ENCODE measurements around the gene NR2F1. TPM values are rescaled to one million over a fixed set of nuclear protein-coding genes. Genes with fewer than 3 reads are reported as not detected.

The NR2F1 gene
- total and polyA plus RNA-seq, 4 donors, result 0.72 to 27.0 (median 10.0) TPM; not detected in 1

- H3K9me3 ChIP-seq (ENCODE audit: control insufficient read depth, low read length), result peaks cover 2% of the 10 kb centered on the region
- H3K4me3 ChIP-seq (ENCODE audit: low read length in 2 of 2), result no peak overlapping the region
Measured at GRCh38 chr5:93601071-93601801, 18.2 kb downstream of the NR2F1 start.

GRCh38 chr5:93601802-93602155, 18.8 kb downstream of the NR2F1 start:
- DNase-seq, result no peak
- intact Hi-C loops (cut with DNase I), result loop anchor here (10.0 kb wide), 2 partner anchors 293 to 313 kb away; no protein-coding TSS in a partner anchor
- no peak for ATAC-seq (ENCODE audit: low FRiP score)
- H3K27me3 ChIP-seq (ENCODE audit: control insufficient read depth in 1 of 2, insufficient read depth in 2 of 2, low read length in 1 of 2), result peaks cover 0 to 5% of the 10 kb centered on the region in 2 donors
- H3K4me1 ChIP-seq (ENCODE audit: control insufficient read depth in 1 of 2, insufficient read depth in 2 of 2, low read length in 2 of 2), result no peaks in the 10 kb centered on the region
- 53 to 62% methylated on average over 9 of the region's 9 CpGs for WGBS, 2 donors
- no peak overlapping the region for H3K4me3 ChIP-seq (ENCODE audit: low read length in 2 of 2)
- H3K27ac ChIP-seq (ENCODE audit: low read depth in 1 of 2, low read length in 2 of 2), result no peak overlapping the region
- H3K9me3 ChIP-seq (ENCODE audit: control insufficient read depth, low read length), result peaks cover 2% of the 10 kb centered on the region
- no peaks in the 10 kb centered on the region for H3K36me3 ChIP-seq (ENCODE audit: control insufficient read depth in 1 of 2, insufficient read depth in 2 of 2, low read length in 1 of 2)

More at GRCh38 chr5:93601071-93601801, 18.2 kb downstream of the NR2F1 start:
- ATAC-seq (ENCODE audit: low FRiP score), result no peak
- Histone ChIP-seq H3K4me1 (ENCODE audit: control insufficient read depth in 1 of 2, insufficient read depth in 2 of 2, low read length in 2 of 2) (no peaks in the 10 kb centered on the region), H3K36me3 (ENCODE audit: control insufficient read depth in 1 of 2, insufficient read depth in 2 of 2, low read length in 1 of 2) (no peaks in the 10 kb centered on the region), H3K27ac (ENCODE audit: low read depth in 1 of 2, low read length in 2 of 2) (no peak overlapping the region), H3K27me3 (ENCODE audit: control insufficient read depth in 1 of 2, insufficient read depth in 2 of 2, low read length in 1 of 2) (peaks cover 0 to 5% of the 10 kb centered on the region in 2 donors)
- no peak for DNase-seq
- 57 to 64% methylated on average over 3 of the region's 3 CpGs for WGBS, 2 donors
- intact Hi-C loops (cut with DNase I), result loop anchor here (10.0 kb wide), 2 partner anchors 294 to 314 kb away; no protein-coding TSS in a partner anchor

GRCh38 chr5:93602241-93603077, 19.4 kb downstream of the NR2F1 start:
- Histone ChIP-seq H3K36me3 (ENCODE audit: control insufficient read depth in 1 of 2, insufficient read depth in 2 of 2, low read length in 1 of 2) (no peaks in the 10 kb centered on the region), H3K27ac (ENCODE audit: low read depth in 1 of 2, low read length in 2 of 2) (no peak overlapping the region), H3K27me3 (ENCODE audit: control insufficient read depth in 1 of 2, insufficient read depth in 2 of 2, low read length in 1 of 2) (peaks cover 0 to 5% of the 10 kb centered on the region in 2 donors), H3K4me1 (ENCODE audit: control insufficient read depth in 1 of 2, insufficient read depth in 2 of 2, low read length in 2 of 2) (no peaks in the 10 kb centered on the region), H3K4me3 (ENCODE audit: low read length in 2 of 2) (no peak overlapping the region), H3K9me3 (ENCODE audit: control insufficient read depth, low read length) (peaks cover 2% of the 10 kb centered on the region)
- WGBS, 2 donors, result 47 to 50% methylated on average over 39 of the region's 39 CpGs
- DNase-seq (no peak), ATAC-seq (ENCODE audit: low FRiP score) (no peak)
- intact Hi-C loops (cut with DNase I), result loop anchor here (10.0 kb wide), 2 partner anchors 292 to 312 kb away; no protein-coding TSS in a partner anchor

GRCh38 chr5:93603078-93603792, 20.2 kb downstream of the NR2F1 start:
- Histone ChIP-seq H3K9me3 (ENCODE audit: control insufficient read depth, low read length) (peaks cover 2% of the 10 kb centered on the region), H3K27ac (ENCODE audit: low read depth in 1 of 2, low read length in 2 of 2) (no peak overlapping the region), H3K27me3 (ENCODE audit: control insufficient read depth in 1 of 2, insufficient read depth in 2 of 2, low read length in 1 of 2) (peaks cover 0 to 5% of the 10 kb centered on the region in 2 donors), H3K4me3 (ENCODE audit: low read length in 2 of 2) (no peak overlapping the region), H3K36me3 (ENCODE audit: control insufficient read depth in 1 of 2, insufficient read depth in 2 of 2, low read length in 1 of 2) (no peaks in the 10 kb centered on the region), H3K4me1 (ENCODE audit: control insufficient read depth in 1 of 2, insufficient read depth in 2 of 2, low read length in 2 of 2) (no peaks in the 10 kb centered on the region)
- WGBS, 2 donors, result 92 to 93% methylated on average over 8 of the region's 8 CpGs
- intact Hi-C loops (cut with DNase I), result loop anchor here (10.0 kb wide), 2 partner anchors 292 to 312 kb away; no protein-coding TSS in a partner anchor
- ATAC-seq (ENCODE audit: low FRiP score) (no peak), DNase-seq (no peak)

- ATAC-seq (ENCODE audit: low FRiP score) (no peak), DNase-seq (peak in 1 of 2 donors; percentile 77)
- Histone ChIP-seq H3K36me3 (ENCODE audit: control insufficient read depth in 1 of 2, insufficient read depth in 2 of 2, low read length in 1 of 2) (no peaks in the 10 kb centered on the region), H3K27ac (ENCODE audit: low read depth in 1 of 2, low read length in 2 of 2) (no peak overlapping the region), H3K9me3 (ENCODE audit: control insufficient read depth, low read length) (peaks cover 2% of the 10 kb centered on the region), H3K4me3 (ENCODE audit: low read length in 2 of 2) (no peak overlapping the region), H3K4me1 (ENCODE audit: control insufficient read depth in 1 of 2, insufficient read depth in 2 of 2, low read length in 2 of 2) (no peaks in the 10 kb centered on the region), H3K27me3 (ENCODE audit: control insufficient read depth in 1 of 2, insufficient read depth in 2 of 2, low read length in 1 of 2) (peaks cover 0 to 5% of the 10 kb centered on the region in 2 donors)
- WGBS, 2 donors, result 13 to 14% methylated on average over 56 to 58 of the region's 58 CpGs
- intact Hi-C loops (cut with DNase I), result loop anchor here (10.0 kb wide), 2 partner anchors 291 to 311 kb away; no protein-coding TSS in a partner anchor
Measured at GRCh38 chr5:93603793-93604643, 21.0 kb downstream of the NR2F1 start.

- Histone ChIP-seq H3K27ac (ENCODE audit: low read depth in 1 of 2, low read length in 2 of 2) (no peak overlapping the region), H3K9me3 (ENCODE audit: control insufficient read depth, low read length) (peaks cover 2% of the 10 kb centered on the region), H3K27me3 (ENCODE audit: control insufficient read depth in 1 of 2, insufficient read depth in 2 of 2, low read length in 1 of 2) (peaks cover 0 to 7% of the 10 kb centered on the region in 2 donors), H3K36me3 (ENCODE audit: control insufficient read depth in 1 of 2, insufficient read depth in 2 of 2, low read length in 1 of 2) (no peaks in the 10 kb centered on the region), H3K4me3 (ENCODE audit: low read length in 2 of 2) (no peak overlapping the region), H3K4me1 (ENCODE audit: control insufficient read depth in 1 of 2, insufficient read depth in 2 of 2, low read length in 2 of 2) (no peaks in the 10 kb centered on the region)
- ATAC-seq (ENCODE audit: low FRiP score) (no peak), DNase-seq (no peak)
- WGBS, 2 donors, result 52 to 64% methylated on average over 10 of the region's 10 CpGs
- intact Hi-C loops (cut with DNase I), result loop anchor here (10.0 kb wide), 2 partner anchors 290 to 310 kb away; no protein-coding TSS in a partner anchor
Measured at GRCh38 chr5:93604644-93605515, 21.9 kb downstream of the NR2F1 start.

- Histone ChIP-seq H3K36me3 (ENCODE audit: control insufficient read depth in 1 of 2, insufficient read depth in 2 of 2, low read length in 1 of 2) (no peaks in the 10 kb centered on the region), H3K27ac (ENCODE audit: low read depth in 1 of 2, low read length in 2 of 2) (no peak overlapping the region), H3K4me1 (ENCODE audit: control insufficient read depth in 1 of 2, insufficient read depth in 2 of 2, low read length in 2 of 2) (no peaks in the 10 kb centered on the region), H3K4me3 (ENCODE audit: low read length in 2 of 2) (no peak overlapping the region), H3K9me3 (ENCODE audit: control insufficient read depth, low read length) (peaks cover 2% of the 10 kb centered on the region), H3K27me3 (ENCODE audit: control insufficient read depth in 1 of 2, insufficient read depth in 2 of 2, low read length in 1 of 2) (peaks cover 0 to 7% of the 10 kb centered on the region in 2 donors)
- DNase-seq, result no peak
- no peak for ATAC-seq (ENCODE audit: low FRiP score)
- intact Hi-C loops (cut with DNase I), result loop anchor here (10.0 kb wide), 2 partner anchors 288 to 308 kb away; no protein-coding TSS in a partner anchor
Measured at GRCh38 chr5:93606382-93606752, 23.3 kb downstream of the NR2F1 start.

All from aorta (tissue), 5 donors.